Measurements from ENCODE around the gene CDHR5.
A peak's percentile ranks its signal among the peaks of the same experiment; 100 is the strongest.

Gene CDHR5

GRCh38 chr11:612961-613300 is 11.8 kb downstream of the CDHR5 start:
- peaks cover 29% of the 10 kb centered on the region for H3K36me3 Mint-ChIP-seq (ENCODE audit: low read depth)
- peaks cover 13% of the 10 kb centered on the region for H3K4me1 Mint-ChIP-seq (ENCODE audit: low read depth)
- no peak overlapping the region for H3K27ac Mint-ChIP-seq
- H3K4me3 Mint-ChIP-seq = no peak overlapping the region
- H3K9me3 Mint-ChIP-seq = no peaks in the 10 kb centered on the region
- H3K27me3 Mint-ChIP-seq (ENCODE audit: low read depth) = no peaks in the 10 kb centered on the region

GRCh38 chr11:612201-612960 is 12.4 kb downstream of the CDHR5 start:
- H3K9me3 Mint-ChIP-seq = no peaks in the 10 kb centered on the region
- peak overlapping the region; percentile 81 for H3K27ac Mint-ChIP-seq
- peaks cover 13% of the 10 kb centered on the region for H3K4me1 Mint-ChIP-seq (ENCODE audit: low read depth)
- H3K27me3 Mint-ChIP-seq (ENCODE audit: low read depth) = no peaks in the 10 kb centered on the region
- H3K4me3 Mint-ChIP-seq = peak overlapping the region; percentile 70
- peaks cover 29% of the 10 kb centered on the region for H3K36me3 Mint-ChIP-seq (ENCODE audit: low read depth)

DNA sequence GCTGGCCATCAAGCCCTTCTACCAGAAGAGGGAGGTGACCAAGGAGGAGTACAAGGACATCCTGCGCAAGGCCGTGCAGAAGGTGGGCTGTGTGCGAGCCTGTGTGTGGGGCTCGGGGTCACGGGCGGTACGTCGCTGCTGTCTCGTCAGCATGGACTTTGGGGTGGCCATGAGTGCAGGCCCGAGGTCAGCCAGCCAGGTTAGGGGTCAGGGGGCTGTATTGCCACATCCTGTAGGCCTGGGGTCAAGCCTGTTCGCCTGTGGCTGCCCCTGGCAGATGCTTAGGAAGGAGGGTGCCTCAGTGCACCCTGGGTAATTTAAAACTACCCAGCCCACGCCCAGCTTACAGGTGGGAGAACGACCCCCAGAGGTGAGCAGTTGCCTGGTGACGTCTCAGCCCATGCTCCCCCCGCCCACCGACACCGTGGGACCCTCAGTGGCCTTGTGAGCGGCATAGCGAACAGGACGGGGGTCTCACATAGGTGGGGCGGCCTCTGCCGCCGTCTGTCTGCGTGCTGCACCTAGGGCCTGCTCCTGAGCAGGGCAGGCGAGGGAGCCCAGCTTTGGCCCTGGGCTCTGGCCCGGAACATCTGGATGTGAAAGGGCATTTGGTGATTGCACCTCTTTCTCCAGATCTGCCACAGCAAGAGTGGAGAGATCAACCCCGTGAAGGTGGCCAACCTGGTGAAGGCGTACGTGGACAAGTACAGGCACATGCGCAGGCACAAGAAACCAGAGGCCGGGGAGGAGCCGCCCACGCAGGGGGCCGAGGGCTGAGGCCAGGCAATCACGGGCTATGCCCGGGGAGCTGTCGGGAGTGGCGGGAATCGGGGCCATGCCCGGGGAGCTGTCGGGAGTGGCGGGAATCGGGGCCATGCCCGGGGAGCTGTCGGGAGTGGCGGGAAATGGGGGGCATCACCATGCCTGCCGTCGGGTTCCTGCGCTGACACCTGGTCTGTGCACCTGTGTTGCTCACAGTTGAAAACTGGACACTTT is 13.5 kb downstream of the CDHR5 start:
- no peaks in the 10 kb centered on the region for H3K9me3 Mint-ChIP-seq
- H3K4me3 Mint-ChIP-seq = no peak overlapping the region
- H3K27me3 Mint-ChIP-seq (ENCODE audit: low read depth) = no peaks in the 10 kb centered on the region
- peaks cover 13% of the 10 kb centered on the region for H3K4me1 Mint-ChIP-seq (ENCODE audit: low read depth)
- peaks cover 34% of the 10 kb centered on the region for H3K36me3 Mint-ChIP-seq (ENCODE audit: low read depth)
- no peak overlapping the region for H3K27ac Mint-ChIP-seq

- Mint-ChIP-seq H3K27me3 (ENCODE audit: low read depth) (no peaks in the 10 kb centered on the region), H3K9me3 (no peaks in the 10 kb centered on the region), H3K4me3 (no peak overlapping the region), H3K27ac (no peak overlapping the region), H3K4me1 (ENCODE audit: low read depth) (peaks cover 11% of the 10 kb centered on the region), H3K36me3 (ENCODE audit: low read depth) (peaks cover 33% of the 10 kb centered on the region)
Observed at GRCh38 chr11:610146-610801, 14.5 kb downstream of the CDHR5 start.

GRCh38 chr11:609341-609811 is 15.4 kb downstream of the CDHR5 start:
- Mint-ChIP-seq H3K9me3 (no peaks in the 10 kb centered on the region), H3K4me3 (no peak overlapping the region), H3K27me3 (ENCODE audit: low read depth) (no peaks in the 10 kb centered on the region), H3K36me3 (ENCODE audit: low read depth) (peaks cover 33% of the 10 kb centered on the region), H3K4me1 (ENCODE audit: low read depth) (peaks cover 7% of the 10 kb centered on the region), H3K27ac (no peak overlapping the region)

DNA sequence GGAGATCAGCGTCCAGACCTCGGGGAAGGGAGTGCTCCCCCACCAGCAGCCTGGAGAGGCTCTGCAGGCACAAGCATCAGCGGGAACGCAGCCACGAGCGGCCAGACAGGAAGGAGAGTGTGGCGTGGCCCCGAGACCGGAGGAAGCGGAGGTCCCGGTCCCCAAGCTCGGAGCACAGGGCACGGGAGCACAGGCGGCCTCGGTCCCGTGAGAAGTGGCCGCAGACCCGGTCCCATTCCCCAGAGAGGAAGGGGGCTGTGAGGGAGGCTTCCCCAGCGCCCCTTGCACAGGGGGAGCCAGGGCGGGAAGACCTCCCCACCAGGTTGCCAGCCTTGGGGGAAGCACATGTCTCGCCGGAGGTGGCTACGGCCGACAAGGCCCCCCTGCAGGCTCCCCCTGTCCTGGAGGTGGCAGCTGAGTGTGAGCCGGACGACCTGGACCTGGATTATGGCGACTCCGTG is 15.9 kb downstream of the CDHR5 start:
- peaks cover 4% of the 10 kb centered on the region for H3K4me1 Mint-ChIP-seq (ENCODE audit: low read depth)
- H3K9me3 Mint-ChIP-seq = no peaks in the 10 kb centered on the region
- peaks cover 34% of the 10 kb centered on the region for H3K36me3 Mint-ChIP-seq (ENCODE audit: low read depth)
- no peak overlapping the region for H3K27ac Mint-ChIP-seq
- H3K4me3 Mint-ChIP-seq = no peak overlapping the region
- H3K27me3 Mint-ChIP-seq (ENCODE audit: low read depth) = no peaks in the 10 kb centered on the region

DNA sequence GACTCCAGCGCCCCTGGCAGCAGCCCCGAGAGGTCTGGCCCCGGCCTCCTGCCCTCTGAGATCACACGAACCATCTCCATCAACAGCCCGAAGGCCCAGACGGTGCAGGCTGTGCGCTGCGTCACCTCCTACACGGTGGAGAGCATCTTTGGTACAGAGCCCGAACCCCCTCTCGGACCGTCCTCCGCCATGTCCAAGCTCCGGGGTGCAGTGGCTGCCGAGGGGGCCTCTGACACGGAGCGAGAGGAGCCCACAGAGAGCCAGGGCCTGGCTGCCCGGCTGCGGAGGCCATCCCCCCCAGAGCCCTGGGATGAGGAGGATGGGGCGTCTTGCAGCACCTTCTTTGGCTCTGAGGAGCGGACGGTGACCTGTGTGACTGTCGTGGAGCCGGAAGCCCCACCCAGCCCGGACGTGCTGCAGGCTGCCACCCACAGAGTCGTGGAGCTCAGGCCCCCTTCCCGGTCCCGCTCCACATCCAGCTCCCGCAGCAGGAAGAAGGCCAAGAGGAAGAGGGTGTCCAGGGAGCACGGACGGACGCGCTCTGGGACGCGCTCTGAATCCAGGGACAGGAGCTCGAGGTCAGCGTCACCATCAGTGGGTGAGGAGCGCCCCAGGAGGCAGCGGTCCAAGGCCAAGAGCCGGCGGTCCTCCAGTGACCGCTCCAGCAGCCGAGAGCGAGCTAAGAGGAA is 16.6 kb downstream of the CDHR5 start:
- no peak overlapping the region for H3K27ac Mint-ChIP-seq
- H3K9me3 Mint-ChIP-seq = no peaks in the 10 kb centered on the region
- no peaks in the 10 kb centered on the region for H3K27me3 Mint-ChIP-seq (ENCODE audit: low read depth)
- H3K36me3 Mint-ChIP-seq (ENCODE audit: low read depth) = peaks cover 32% of the 10 kb centered on the region
- peaks cover 4% of the 10 kb centered on the region for H3K4me1 Mint-ChIP-seq (ENCODE audit: low read depth)
- no peak overlapping the region for H3K4me3 Mint-ChIP-seq

GRCh38 chr11:607020-607780 is 17.6 kb downstream of the CDHR5 start:
- H3K4me1 Mint-ChIP-seq (ENCODE audit: low read depth) = peaks cover 4% of the 10 kb centered on the region
- H3K4me3 Mint-ChIP-seq = no peak overlapping the region
- no peaks in the 10 kb centered on the region for H3K9me3 Mint-ChIP-seq
- no peak overlapping the region for H3K27ac Mint-ChIP-seq
- no peaks in the 10 kb centered on the region for H3K27me3 Mint-ChIP-seq (ENCODE audit: low read depth)
- H3K36me3 Mint-ChIP-seq (ENCODE audit: low read depth) = peaks cover 28% of the 10 kb centered on the region

GRCh38 chr11:606245-606644 is 18.5 kb downstream of the CDHR5 start:
- Mint-ChIP-seq H3K36me3 (ENCODE audit: low read depth) (peaks cover 30% of the 10 kb centered on the region), H3K27me3 (ENCODE audit: low read depth) (no peaks in the 10 kb centered on the region), H3K9me3 (no peaks in the 10 kb centered on the region), H3K4me1 (ENCODE audit: low read depth) (peaks cover 2% of the 10 kb centered on the region), H3K27ac (no peak overlapping the region), H3K4me3 (no peak overlapping the region)

DNA sequence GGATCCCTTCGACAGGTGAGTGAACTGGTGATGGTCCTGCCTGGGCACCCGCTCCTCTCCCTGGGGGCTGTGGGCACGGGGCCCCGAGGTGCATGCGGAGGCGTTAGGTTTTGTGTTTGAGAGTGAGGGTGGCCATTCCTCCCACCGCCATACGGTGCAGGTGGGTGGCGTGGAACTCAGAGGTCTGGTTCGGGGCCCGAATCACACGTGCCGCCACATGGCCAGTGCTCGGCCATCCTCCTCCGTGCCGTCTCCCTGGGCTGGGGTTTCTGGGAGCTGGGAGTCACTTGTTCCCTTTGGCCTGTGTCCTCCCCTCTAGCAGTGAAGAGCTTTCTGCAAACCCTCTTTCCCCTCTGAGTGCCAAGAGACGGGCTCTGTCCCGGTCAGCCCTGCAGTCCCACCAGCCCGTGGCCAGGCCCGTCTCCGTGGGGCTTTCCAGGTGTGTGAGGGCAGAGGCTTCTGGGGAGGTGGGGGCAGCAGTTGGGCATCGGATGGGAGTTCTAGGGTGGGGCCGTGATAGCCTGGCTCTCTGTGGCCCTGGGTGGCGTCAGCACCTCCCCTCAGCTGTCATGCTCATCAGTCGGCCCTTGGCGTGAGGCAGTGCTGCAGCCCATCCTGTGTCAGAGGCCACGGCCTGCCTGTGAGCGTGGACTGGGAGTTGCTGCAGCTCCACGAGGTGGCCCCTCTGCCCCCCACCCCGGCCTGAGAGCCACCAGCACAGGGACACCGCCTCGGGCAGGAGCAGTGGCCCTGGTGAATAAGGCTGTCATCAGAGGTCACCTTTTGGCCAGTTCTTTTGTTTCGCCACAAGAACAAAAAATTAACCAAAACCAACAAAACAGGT is 19.2 kb downstream of the CDHR5 start:
- Mint-ChIP-seq H3K36me3 (ENCODE audit: low read depth) (peaks cover 26% of the 10 kb centered on the region), H3K4me3 (no peak overlapping the region), H3K27ac (peak overlapping the region; percentile 26), H3K9me3 (no peaks in the 10 kb centered on the region), H3K4me1 (ENCODE audit: low read depth) (no peaks in the 10 kb centered on the region), H3K27me3 (ENCODE audit: low read depth) (no peaks in the 10 kb centered on the region)

- Mint-ChIP-seq H3K36me3 (ENCODE audit: low read depth) (peaks cover 25% of the 10 kb centered on the region), H3K9me3 (no peaks in the 10 kb centered on the region), H3K4me1 (ENCODE audit: low read depth) (no peaks in the 10 kb centered on the region), H3K4me3 (no peak overlapping the region), H3K27me3 (ENCODE audit: low read depth) (no peaks in the 10 kb centered on the region), H3K27ac (no peak overlapping the region)
Observed at GRCh38 chr11:603154-603553, 21.6 kb downstream of the CDHR5 start.

- H3K4me1 Mint-ChIP-seq (ENCODE audit: low read depth) = no peaks in the 10 kb centered on the region
- no peaks in the 10 kb centered on the region for H3K9me3 Mint-ChIP-seq
- peaks cover 26% of the 10 kb centered on the region for H3K36me3 Mint-ChIP-seq (ENCODE audit: low read depth)
- H3K4me3 Mint-ChIP-seq = no peak overlapping the region
- H3K27ac Mint-ChIP-seq = no peak overlapping the region
- no peaks in the 10 kb centered on the region for H3K27me3 Mint-ChIP-seq (ENCODE audit: low read depth)
Observed at GRCh38 chr11:601573-602245, 23.0 kb downstream of the CDHR5 start.

Data from T-helper 1 cell treated with Interleukin-12 subunit alpha and Interleukin-12 subunit beta and Interleukin-4 antibody, amounts not matched to agents 30 μg/mL and 1 μg/mL, for 36 hours (primary cell).